NB4 (cell line): ENCODE data around the gene RPS25.

Source experiments
- DNase-seq: peaks from one replicate; pipeline ENCODE4 v3.0.0; 2010; ENCODE audit warnings: low read depth
- H3K4me3 ChIP-seq: one replicate; pipeline ENCODE4 v1.5.1; 2011; ENCODE audit warnings: mild to moderate bottlenecking, low read depth, low read length, moderate library complexity
- CTCF ChIP-seq: IDR thresholded peaks from one replicate; pipeline ENCODE4 v1.5.1; 2012; ENCODE audit warnings: low read depth, low read length
- MAX ChIP-seq: IDR thresholded peaks from 2 replicates; pipeline ENCODE4 v1.6.1; 2011; ENCODE audit warnings: low read depth, low read length
- MYC ChIP-seq: IDR thresholded peaks from 2 replicates; pipeline ENCODE4 v1.6.1; 2011; ENCODE audit warnings: low read depth, low read length
- POLR2A ChIP-seq: IDR thresholded peaks from 2 replicates; pipeline ENCODE4 v1.6.1; 2011; ENCODE audit warnings: mild to moderate bottlenecking; ENCODE audit not compliant: insufficient read length; ENCODE audit errors: extremely low read depth

The RPS25 gene

DNA sequence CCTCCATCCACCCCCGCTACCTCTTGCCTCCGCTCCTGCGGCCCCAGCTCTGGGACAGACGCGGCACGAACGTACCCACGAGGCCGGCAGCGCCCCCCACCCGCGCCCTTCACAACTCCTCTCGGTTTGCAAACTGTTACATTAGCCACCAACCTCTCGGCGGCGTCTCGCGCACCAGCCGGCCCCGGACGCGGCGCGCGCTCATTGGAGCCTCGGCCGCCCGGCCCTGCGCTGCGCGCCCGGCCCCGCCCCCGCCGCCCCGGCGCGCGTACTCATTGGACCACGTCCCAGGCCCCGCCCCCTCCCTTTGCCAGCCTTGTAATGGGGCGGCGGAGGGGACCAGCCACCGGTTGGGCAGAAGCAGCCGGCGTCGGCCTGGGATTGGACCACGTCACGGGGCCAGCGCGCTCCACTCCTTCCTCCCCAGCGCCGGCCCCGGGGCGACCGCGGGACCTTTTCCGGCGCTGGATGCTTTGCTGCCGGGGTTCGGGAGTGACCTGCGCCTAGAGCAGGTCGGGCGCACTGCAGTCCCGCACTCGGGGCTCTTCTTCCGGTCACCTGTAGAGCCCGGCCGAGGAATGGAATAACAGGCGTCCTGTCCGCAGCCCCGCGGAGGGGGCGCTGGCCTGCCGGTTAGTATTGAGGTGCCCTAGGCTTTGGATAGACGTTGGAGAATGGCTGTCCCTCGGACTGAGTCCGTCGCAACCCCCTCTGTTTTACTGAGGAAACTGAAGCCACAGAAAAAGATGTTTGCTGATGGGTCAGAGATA is 39.0 kb upstream of the RPS25 start, which contains the start of gene HYOU1:
Gene HYOU1 (minus strand): TSS at position 206 of the 770 bp plus-strand sequence. CDS start 1,045 bp downstream, outside the sequence.
- TF ChIP-seq POLR2A (no peak), MAX (peak; percentile 78), MYC (peak; percentile 91), CTCF (peak; percentile 19)
- peak; percentile 99 for DNase-seq
- peak within 1 kb of the TSS; percentile 86 for H3K4me3 ChIP-seq

GRCh38 chr11:119056421-119056999 is 38.4 kb upstream of the RPS25 start:
- TF ChIP-seq POLR2A: no peak
- no peak for TF ChIP-seq CTCF
- no peak for TF ChIP-seq MYC
- TF ChIP-seq MAX: no peak
- peak overlapping the region; percentile 86 for H3K4me3 ChIP-seq
- DNase-seq: peak; percentile 33

DNA sequence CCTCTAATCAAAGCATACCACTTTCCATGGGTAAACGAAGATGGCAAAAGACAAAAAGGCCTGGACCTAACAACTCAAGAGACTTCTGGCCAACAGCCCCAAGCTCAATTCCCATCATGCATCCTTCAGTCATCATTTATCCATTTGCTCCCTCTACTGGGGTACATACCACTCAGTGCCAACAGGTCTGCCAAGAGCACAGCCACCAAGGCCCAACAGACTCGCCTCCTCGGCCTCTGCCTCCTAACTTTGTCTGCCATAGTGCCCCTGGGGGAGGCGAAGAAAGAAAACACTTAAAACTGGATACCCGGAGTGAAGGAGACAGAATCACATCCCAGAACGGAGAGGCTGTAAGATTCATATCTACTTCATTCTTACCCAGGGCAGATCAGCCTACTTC is 37.8 kb upstream of the RPS25 start:
- TF ChIP-seq MYC: no peak
- TF ChIP-seq MAX: no peak
- TF ChIP-seq POLR2A: no peak
- peak; percentile 18 for TF ChIP-seq CTCF
- DNase-seq: peak; percentile 59
- H3K4me3 ChIP-seq: peak overlapping the region; percentile 86

DNA sequence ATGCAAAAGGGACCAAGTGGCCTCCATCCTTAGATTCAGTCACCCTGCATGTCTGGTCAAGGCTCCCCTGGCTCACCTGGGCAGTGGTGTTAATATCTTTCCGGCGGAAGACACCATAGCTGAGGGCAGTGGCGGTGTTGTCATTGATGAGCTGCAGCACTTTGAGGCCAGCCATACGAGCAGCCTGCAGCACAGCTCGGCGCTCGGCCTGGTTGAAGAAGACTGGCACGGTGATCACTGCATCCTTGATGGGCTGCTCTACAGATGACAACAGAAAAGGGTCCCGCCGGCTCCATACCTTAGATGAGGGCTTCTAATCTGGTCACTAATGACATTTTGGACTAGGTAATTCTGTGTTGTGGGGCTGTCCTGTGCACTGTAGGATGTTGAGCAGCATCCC is 36.3 kb upstream of the RPS25 start:
- H3K4me3 ChIP-seq: no peak overlapping the region
- no peak for DNase-seq
- TF ChIP-seq CTCF (no peak), MYC (no peak), MAX (no peak), POLR2A (no peak)

DNA sequence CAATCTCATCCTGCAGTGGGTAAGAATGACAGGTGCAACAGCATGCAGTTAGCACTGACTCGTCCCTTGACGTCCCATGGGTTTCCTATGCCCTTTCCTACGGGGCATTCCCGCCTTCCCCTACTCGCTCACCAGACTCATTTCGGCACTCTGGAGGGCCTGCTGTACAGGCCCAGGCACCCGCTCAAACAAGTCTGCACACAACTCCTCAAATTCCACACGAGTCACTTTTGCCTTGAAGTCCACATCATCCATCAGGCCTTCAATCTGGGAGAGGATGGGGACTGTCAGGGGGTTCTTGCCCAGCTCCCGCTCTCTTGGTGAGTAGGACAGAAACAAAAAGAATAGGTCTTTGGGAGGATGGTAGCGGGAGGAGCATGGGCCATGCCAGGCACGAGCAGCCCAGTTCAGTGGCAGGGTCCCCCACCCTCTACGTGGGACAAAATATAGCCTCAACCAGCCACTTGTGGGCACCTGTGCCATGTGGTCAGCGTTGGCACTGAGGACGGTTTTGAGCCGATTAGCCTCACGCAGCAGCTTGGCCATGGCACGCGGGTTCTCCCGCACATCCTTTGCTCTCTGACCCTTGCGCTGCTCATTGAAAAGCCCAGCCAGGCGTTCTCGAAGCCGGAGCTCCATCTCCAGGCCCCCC is 34.1 kb upstream of the RPS25 start:
- DNase-seq: no peak
- no peak for TF ChIP-seq CTCF
- TF ChIP-seq POLR2A: no peak
- no peak for TF ChIP-seq MYC
- no peak for TF ChIP-seq MAX
- no peak overlapping the region for H3K4me3 ChIP-seq
